ENCODE measurements around the gene PTCH2. TPM values are rescaled to one million over a fixed set of nuclear protein-coding genes. Genes with fewer than 3 reads are reported as not detected.

The PTCH2 gene
- total RNA-seq, 2 experiments from 2014 or later, result 0.13 to 0.97 TPM

DNA sequence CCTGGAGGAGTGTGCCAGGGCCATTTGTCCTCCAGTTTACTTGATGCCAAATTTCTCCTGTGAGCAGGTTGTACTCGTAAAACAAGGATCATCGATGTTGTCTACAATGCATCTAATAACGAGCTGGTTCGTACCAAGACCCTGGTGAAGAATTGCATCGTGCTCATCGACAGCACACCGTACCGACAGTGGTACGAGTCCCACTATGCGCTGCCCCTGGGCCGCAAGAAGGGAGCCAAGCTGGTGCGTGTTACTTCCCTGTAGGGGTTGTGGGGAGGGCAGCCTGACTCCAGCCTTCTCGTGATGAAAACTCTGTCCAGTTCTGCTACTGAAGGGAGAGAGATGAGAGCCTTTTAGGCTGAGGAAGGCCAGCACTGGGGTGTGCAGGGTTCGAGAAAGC is 65.5 kb downstream of the PTCH2 start:
- DNase-seq (no peak), ATAC-seq (no peak)
- H3K27me3 Mint-ChIP-seq, result no peaks in the 10 kb centered on the region
- H3K27ac Mint-ChIP-seq, result peak overlapping the region; percentile 96
- peaks cover 73% of the 10 kb centered on the region for H3K36me3 Mint-ChIP-seq (ENCODE audit: low read depth)
- H3K9me3 Mint-ChIP-seq, result no peaks in the 10 kb centered on the region
- H3K4me1 Mint-ChIP-seq (ENCODE audit: low read depth), result peaks cover 42% of the 10 kb centered on the region
- POLR2A ChIA-PET, result interaction anchor here (1.0 to 10.7 kb wide), 10 partner anchors 10 to 54 kb away, joined by 3 to 181 read pairs (median 89); partner anchors contain the start of genes BEST4, BTBD19, DYNLT4 and PLK3
- intact Hi-C loops (cut with micrococcal nuclease), result loop anchor here (5.0 kb wide), 1 partner anchor 45 kb away; the partner anchor contains the start of gene RNU5D-1
- TF ChIP-seq, protein P1, sequence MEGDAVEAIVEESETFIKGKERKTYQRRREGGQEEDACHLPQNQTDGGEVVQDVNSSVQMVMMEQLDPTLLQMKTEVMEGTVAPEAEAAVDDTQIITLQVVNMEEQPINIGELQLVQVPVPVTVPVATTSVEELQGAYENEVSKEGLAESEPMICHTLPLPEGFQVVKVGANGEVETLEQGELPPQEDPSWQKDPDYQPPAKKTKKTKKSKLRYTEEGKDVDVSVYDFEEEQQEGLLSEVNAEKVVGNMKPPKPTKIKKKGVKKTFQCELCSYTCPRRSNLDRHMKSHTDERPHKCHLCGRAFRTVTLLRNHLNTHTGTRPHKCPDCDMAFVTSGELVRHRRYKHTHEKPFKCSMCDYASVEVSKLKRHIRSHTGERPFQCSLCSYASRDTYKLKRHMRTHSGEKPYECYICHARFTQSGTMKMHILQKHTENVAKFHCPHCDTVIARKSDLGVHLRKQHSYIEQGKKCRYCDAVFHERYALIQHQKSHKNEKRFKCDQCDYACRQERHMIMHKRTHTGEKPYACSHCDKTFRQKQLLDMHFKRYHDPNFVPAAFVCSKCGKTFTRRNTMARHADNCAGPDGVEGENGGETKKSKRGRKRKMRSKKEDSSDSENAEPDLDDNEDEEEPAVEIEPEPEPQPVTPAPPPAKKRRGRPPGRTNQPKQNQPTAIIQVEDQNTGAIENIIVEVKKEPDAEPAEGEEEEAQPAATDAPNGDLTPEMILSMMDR (IDR thresholded peaks at IDR 0.05), result no peak
- H3K4me3 Mint-ChIP-seq, result peak overlapping the region; percentile 91
- CTCF ChIA-PET, result interaction anchor here (1.7 kb wide), 1 partner anchor 47 kb away, joined by 4 read pairs; the partner anchor contains the start of gene RNU5D-1

DNA sequence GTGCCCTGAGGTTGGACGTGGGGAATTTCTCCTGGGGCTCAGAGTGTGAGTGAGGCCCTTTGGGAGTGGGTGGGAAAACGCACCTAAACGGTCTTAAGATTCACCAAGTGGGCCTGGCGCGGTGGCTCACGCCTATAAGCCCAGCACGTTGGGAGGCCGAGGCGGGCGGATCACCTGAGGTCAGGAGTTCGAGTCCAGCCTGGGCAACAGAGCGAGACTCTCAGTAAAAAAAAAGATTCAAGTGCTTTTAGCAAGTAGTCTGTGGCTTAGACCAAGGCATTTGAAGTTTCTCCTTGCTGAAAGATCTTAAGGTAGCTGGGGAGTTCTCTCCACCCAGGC is 66.4 kb downstream of the PTCH2 start:
- H3K4me3 Mint-ChIP-seq, result peak overlapping the region; percentile 91
- DNase-seq, result no peak

DNA sequence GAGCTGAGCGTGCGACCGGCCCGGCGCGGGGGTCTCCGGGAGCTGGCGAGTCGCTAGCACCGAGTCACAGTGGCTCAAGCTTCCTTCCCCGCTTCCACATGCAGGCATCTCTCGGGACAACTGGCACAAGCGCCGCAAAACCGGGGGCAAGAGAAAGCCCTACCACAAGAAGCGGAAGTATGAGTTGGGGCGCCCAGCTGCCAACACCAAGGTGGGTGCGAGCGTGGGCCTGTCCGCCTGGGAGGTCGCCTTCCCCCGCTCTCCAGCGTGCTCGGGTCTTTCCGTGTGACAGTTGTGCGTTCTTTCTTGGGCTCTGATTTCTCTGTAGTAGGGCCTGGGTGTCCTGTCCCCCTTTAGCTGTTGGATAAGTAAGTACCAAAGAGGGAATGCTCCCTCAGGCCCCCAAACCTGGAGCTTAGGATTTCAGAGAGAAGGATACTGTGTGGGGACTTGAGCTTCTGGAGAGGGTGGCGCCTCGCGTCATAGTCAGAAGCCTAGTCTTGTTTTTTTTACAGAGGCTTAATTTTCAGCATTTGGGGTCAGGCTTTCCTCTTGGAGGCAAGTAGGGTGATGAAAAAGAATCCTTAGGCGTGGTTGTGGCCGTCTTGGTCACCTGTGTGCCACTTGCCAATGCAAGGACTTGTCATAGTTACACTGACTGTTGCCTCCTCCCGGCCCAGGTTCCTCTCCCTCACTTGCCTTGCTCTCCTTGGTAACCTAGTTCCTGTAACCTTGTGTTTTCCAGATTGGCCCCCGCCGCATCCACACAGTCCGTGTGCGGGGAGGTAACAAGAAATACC is 66.9 kb downstream of the PTCH2 start:
- CTCF ChIA-PET, result interaction anchor here (0.7 to 3.0 kb wide), 9 partner anchors 9 to 128 kb away, joined by 3 to 28 read pairs (median 4); partner anchors contain the start of genes PLK3 and RNU5D-1
- Mint-ChIP-seq H3K4me1 (ENCODE audit: low read depth) (peaks cover 38% of the 10 kb centered on the region), H3K36me3 (ENCODE audit: low read depth) (peaks cover 61% of the 10 kb centered on the region), H3K4me3 (peak overlapping the region; percentile 91), H3K27ac (peak overlapping the region; percentile 96), H3K9me3 (no peaks in the 10 kb centered on the region), H3K27me3 (no peaks in the 10 kb centered on the region)
- peak; percentile 52 for DNase-seq
- intact Hi-C loops (cut with micrococcal nuclease), result loop anchor here (5.0 kb wide), 1 partner anchor 44 kb away; the partner anchor contains the start of gene RNU5D-1
- POLR2A ChIA-PET, result interaction anchor here (0.6 to 10.7 kb wide), 26 partner anchors 10 to 735 kb away, joined by 3 to 181 read pairs (median 8); partner anchors contain the start of genes BEST4, BTBD19, DYNLT4 and HECTD3
- peak; percentile 17 for ATAC-seq
- TF ChIP-seq, protein P1 (IDR thresholded peaks at IDR 0.05), result no peak

More for the DNA sequence above, 66.4 kb downstream of the PTCH2 start:
- no peak for ATAC-seq
- ChIA-PET POLR2A (interaction anchor here (0.9 to 10.7 kb wide), 14 partner anchors 10 to 234 kb away, joined by 3 to 181 read pairs (median 38); partner anchors contain the start of genes BEST4, BTBD19, DYNLT4 and HECTD3), CTCF (interaction anchor here (1.0 to 3.0 kb wide), 5 partner anchors 8 to 127 kb away, joined by 3 to 28 read pairs (median 7); partner anchors contain the start of gene RNU5D-1)
- intact Hi-C loops (cut with micrococcal nuclease), result loop anchor here (5.0 kb wide), 1 partner anchor 44 kb away; the partner anchor contains the start of gene RNU5D-1
- Mint-ChIP-seq H3K9me3 (no peaks in the 10 kb centered on the region), H3K4me1 (ENCODE audit: low read depth) (peaks cover 39% of the 10 kb centered on the region), H3K27me3 (no peaks in the 10 kb centered on the region), H3K36me3 (ENCODE audit: low read depth) (peaks cover 66% of the 10 kb centered on the region), H3K27ac (peak overlapping the region; percentile 96)
- TF ChIP-seq, protein P1 (IDR thresholded peaks at IDR 0.05), result no peak

DNA sequence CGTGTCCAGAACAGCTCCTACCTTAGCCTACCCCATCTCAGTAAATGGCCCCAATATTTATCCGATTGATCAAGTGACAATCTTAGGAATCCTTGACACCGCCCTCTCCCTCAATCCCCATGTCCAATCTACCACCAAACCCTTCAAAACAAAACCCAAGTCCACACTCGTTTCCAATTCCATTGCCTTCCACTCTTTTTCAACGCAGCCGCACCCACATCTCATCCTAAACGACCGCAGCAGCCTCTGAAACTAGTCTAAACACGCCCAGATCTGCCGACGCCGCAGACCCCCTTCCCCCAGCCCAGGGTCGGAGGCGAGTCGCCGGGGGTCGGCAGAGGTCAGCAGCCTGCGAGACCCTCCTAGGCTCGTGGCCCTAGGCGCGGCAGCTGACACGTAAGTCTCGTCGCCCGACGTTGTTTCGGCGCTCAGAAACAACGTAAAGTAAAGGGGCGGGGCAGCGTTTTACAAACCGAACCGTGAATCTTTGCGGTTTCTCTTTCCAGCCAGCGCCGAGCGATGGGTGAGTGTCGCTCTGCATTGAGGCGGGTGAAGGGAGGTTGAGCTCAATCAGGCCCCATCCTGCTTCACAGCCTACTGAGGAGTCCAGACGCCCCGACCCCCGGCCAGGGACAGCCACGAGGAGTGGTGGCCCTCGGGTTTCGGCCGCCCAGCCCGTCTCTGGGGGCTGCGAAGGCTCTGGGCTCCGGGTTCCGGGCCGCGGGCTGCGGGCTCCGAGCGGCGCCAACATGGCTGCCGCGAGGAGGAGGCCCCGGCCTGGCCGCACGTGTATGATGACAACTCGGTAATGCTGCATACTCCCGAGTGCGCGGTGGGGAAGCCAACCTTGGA is 67.7 kb downstream of the PTCH2 start, which contains the start of gene RPS8:
Gene RPS8 (plus strand): TSS at position 463 of the 852 bp plus-strand sequence. CDS start 57 bp downstream, at position 520.
- intact Hi-C loops (cut with micrococcal nuclease), result loop anchor here (5.0 kb wide), 1 partner anchor 43 kb away; the partner anchor contains the start of gene RNU5D-1
- no peaks in the 10 kb centered on the region for H3K27me3 Mint-ChIP-seq
- POLR2A ChIA-PET, result interaction anchor here (0.6 to 10.7 kb wide), 29 partner anchors 9 to 736 kb away, joined by 3 to 181 read pairs (median 8); partner anchors contain the start of genes BEST4, BTBD19, DYNLT4 and HECTD3
- H3K4me3 Mint-ChIP-seq, result peak within 1 kb of the TSS; percentile 91
- no peaks in the 10 kb centered on the region for H3K9me3 Mint-ChIP-seq
- peak; percentile 95 for DNase-seq
- H3K27ac Mint-ChIP-seq, result peak within 1 kb of the TSS; percentile 96
- peaks cover 52% of the 10 kb centered on the region for H3K36me3 Mint-ChIP-seq (ENCODE audit: low read depth)
- peak; percentile 79 for ATAC-seq
- peaks cover 35% of the 10 kb centered on the region for H3K4me1 Mint-ChIP-seq (ENCODE audit: low read depth)
- TF ChIP-seq, protein P1 (IDR thresholded peaks at IDR 0.05), result no peak
- CTCF ChIA-PET, result interaction anchor here (0.7 to 3.0 kb wide), 11 partner anchors 8 to 129 kb away, joined by 3 to 28 read pairs (median 4); partner anchors contain the start of genes PLK3 and RNU5D-1

Other genes starting within 250 kb of the PTCH2 start
- 1 to 10 TPM; 2.3 to 3.5 TPM for gene TMEM53, start 168.8 kb downstream of the PTCH2 start, total RNA-seq
- 100 to 1,000 TPM; 162 to 165 TPM for gene ARMH1, start 168.5 kb downstream of the PTCH2 start, total RNA-seq
- gene RNU5D-1, start 112.1 kb downstream of the PTCH2 start, total RNA-seq, result not detected
- 10 to 100 TPM; 92.6 to 95.0 TPM for gene KIF2C, start 103.4 kb downstream of the PTCH2 start, total RNA-seq
- gene RPS8, start 67.7 kb downstream of the PTCH2 start, total RNA-seq, result 1,000 to 10,000 TPM; 3,218 to 3,314 TPM
- gene BEST4, start 55.1 kb downstream of the PTCH2 start, total RNA-seq, result 1 to 10 TPM in 1 of 2 experiments, under 1 TPM in 1; 0.87 to 1.0 TPM
- gene PLK3, start 42.9 kb downstream of the PTCH2 start, total RNA-seq, result 10 to 100 TPM; 36.4 to 36.6 TPM
- gene DYNLT4, start 35.9 kb downstream of the PTCH2 start, total RNA-seq, result 1 to 10 TPM in 1 of 2 experiments, under 1 TPM in 1; 0.36 to 1.1 TPM
- gene BTBD19, start 34.7 kb downstream of the PTCH2 start, total RNA-seq, result 1 to 10 TPM; 4.8 to 5.6 TPM
- 10 to 100 TPM; 40.5 to 45.3 TPM for gene EIF2B3, start 143.3 kb upstream of the PTCH2 start, total RNA-seq
- gene HECTD3, start 168.1 kb upstream of the PTCH2 start, total RNA-seq, result 10 to 100 TPM; 16.4 to 16.9 TPM
- 100 to 1,000 TPM; 109 to 113 TPM for gene UROD, start 169.0 kb upstream of the PTCH2 start, total RNA-seq